RWPE1 (cell line): ENCODE data around the gene SCN3A.

Source experiments
- CTCF ChIA-PET: fragments of 350-600 bp; sonication (Branson Sonifier 250); formaldehyde crosslinking; extraction: SDS; loops from one replicate; lab custom pipeline; 2021; lab: Yijun Ruan, JAX
- POLR2A ChIA-PET: fragments of 400-600 bp; formaldehyde crosslinking; extraction: SDS; loops from one replicate; lab custom pipeline; 2020; ENCODE audit warnings: antibody characterized with exemption; ENCODE audit not compliant: low non-redundant PET; lab: Yijun Ruan, JAX
- DNase-seq: peaks from one replicate; pipeline ENCODE4 v3.0.0; 2012; ENCODE audit warnings: low spot score
- H3K27ac ChIP-seq: fragments of 450-650 bp; 2 replicates; pipeline ENCODE4 v1.5.1; 2017
- CTCF ChIP-seq: fragments of 450-650 bp; conservative IDR thresholded peaks from 2 replicates; pipeline ENCODE4 v1.5.1; 2017; ENCODE audit warnings: low read depth, mild to moderate bottlenecking

The SCN3A gene

GRCh38 chr2:165240916-165241315 is 37.1 kb upstream of the SCN3A start:
- TF ChIP-seq CTCF: no peak
- POLR2A ChIA-PET: no interaction called here
- no peak overlapping the region for H3K27ac ChIP-seq
- CTCF ChIA-PET: no interaction called here
- no peak for DNase-seq

- no peak for DNase-seq
- no peak for TF ChIP-seq CTCF
- ChIA-PET POLR2A (no interaction called here), CTCF (interaction anchor here (0.6 to 1.7 kb wide), 5 partner anchors 10 to 185 kb away, joined by 3 to 5 read pairs (median 5); no protein-coding TSS in a partner anchor)
- no peak overlapping the region for H3K27ac ChIP-seq
Measured at GRCh38 chr2:165239856-165240515, 36.1 kb upstream of the SCN3A start.

GRCh38 chr2:165239230-165239629 is 35.4 kb upstream of the SCN3A start, which contains the start of gene SCN2A:
TSS of gene SCN2A (plus strand) at chr2:165239414. CDS start at chr2:165295824, 56,410 bp downstream.
- no peak within 1 kb of the TSS for H3K27ac ChIP-seq
- ChIA-PET CTCF (interaction anchor here (0.6 to 1.7 kb wide), 5 partner anchors 11 to 246 kb away, joined by 3 to 5 read pairs (median 5); no protein-coding TSS in a partner anchor), POLR2A (no interaction called here)
- TF ChIP-seq CTCF: peak; percentile 59
- DNase-seq: peak; percentile 14

- TF ChIP-seq CTCF: no peak
- CTCF ChIA-PET: interaction anchor here (1.1 to 1.2 kb wide), 2 partner anchors 14 to 245 kb away, joined by 3 to 4 read pairs; no protein-coding TSS in a partner anchor
- no peak for DNase-seq
- H3K27ac ChIP-seq: no peak overlapping the region
- POLR2A ChIA-PET: no interaction called here
Measured at GRCh38 chr2:165238295-165238694, 34.4 kb upstream of the SCN3A start.

- ChIA-PET POLR2A (no interaction called here), CTCF (interaction anchor here (1.2 kb wide), 1 partner anchor 16 kb away, joined by 4 read pairs; no protein-coding TSS in a partner anchor)
- no peak for DNase-seq
- H3K27ac ChIP-seq: no peak overlapping the region
- TF ChIP-seq CTCF: no peak
Measured at GRCh38 chr2:165237056-165237455, 33.2 kb upstream of the SCN3A start.

GRCh38 chr2:165227571-165227970 is 23.7 kb upstream of the SCN3A start:
- TF ChIP-seq CTCF: no peak
- CTCF ChIA-PET: no interaction called here
- POLR2A ChIA-PET: no interaction called here

More at GRCh38 chr2:165227571-165227970, 23.7 kb upstream of the SCN3A start:
- DNase-seq: no peak
- no peak overlapping the region for H3K27ac ChIP-seq
